A549 (cell line): ENCODE measurements around the gene NSMCE1. TPM values are rescaled to one million over a fixed set of nuclear protein-coding genes. Genes with fewer than 3 reads are reported as not detected.

Experiments used
- ATAC-seq, 2 experiments: fragments of 200-7000 bp in 1 of 2; fragments of >200 bp in 1 of 2; cut with Nextera tagmentation in 1 of 2; cut with Tn5 transposase in 1 of 2; 3 replicates each; pipeline versions ENCODE4 v1.8.0 to v1.9.1; 2018 to 2020; ENCODE audit warnings: mild to moderate bottlenecking in 1 of 2, moderate library complexity in 1 of 2
- CTCF ChIA-PET: fragments of 300-600 bp; sonication (Branson Sonifier 250); formaldehyde crosslinking; extraction: SDS; loops from one replicate; lab custom pipeline; 2021; ENCODE audit warnings: antibody characterized with exemption, inconsistent platforms; lab: Yijun Ruan, JAX
- POLR2A ChIA-PET: fragments of 350-600 bp; formaldehyde crosslinking; extraction: SDS; loops from one replicate; lab custom pipeline; 2021; ENCODE audit warnings: antibody characterized with exemption, inconsistent platforms; lab: Yijun Ruan, JAX
- DNase-seq, 2 experiments: peaks; one replicate each; pipeline versions ENCODE4 v3.0.0 to v3.0.0-alpha.2; 2011 to 2016; ENCODE audit warnings: low read depth in 1 of 2, low spot score in 1 of 2
- FAIRE-seq: peaks from 2 replicates; lab custom pipeline; 2011; peaks lifted over from hg19 to GRCh38; lab: Jason Lieb, UNC
- H3K27ac ChIP-seq, 2 experiments: fragments of >200 bp; sonication (Bioruptor Twin); formaldehyde crosslinking; 3 replicates each; pipeline ENCODE4 v1.5.1; 2016 to 2017
- H3K4me1 ChIP-seq: fragments of >200 bp; sonication (Bioruptor Twin); formaldehyde crosslinking; 3 replicates; pipeline ENCODE4 v1.6.1; 2016
- H3K4me2 ChIP-seq: fragments of >200 bp; sonication (Bioruptor Twin); formaldehyde crosslinking; 3 replicates; pipeline ENCODE4 v1.6.1; 2016
- H3K4me3 ChIP-seq: fragments of >200 bp; sonication (Bioruptor Twin); formaldehyde crosslinking; 3 replicates; pipeline ENCODE4 v1.5.1; 2016
- H3K9me3 ChIP-seq: fragments of >200 bp; sonication (Bioruptor Twin); formaldehyde crosslinking; 3 replicates; pipeline ENCODE4 v1.6.1; 2016
- BCL3 ChIP-seq: fragments of >200 bp; sonication (Bioruptor Twin); formaldehyde crosslinking; IDR thresholded peaks from 3 replicates; pipeline ENCODE4 v1.6.1; 2016
- BHLHE40 ChIP-seq: IDR thresholded peaks from 2 replicates; pipeline ENCODE4 v1.6.1; 2012; ENCODE audit warnings: low read depth, low read length, inconsistent platforms
- CHD4 ChIP-seq: fragments of 200-600 bp; sonication (generic); IDR thresholded peaks from 2 replicates; pipeline ENCODE4 v1.6.1; 2016; ENCODE audit warnings: antibody characterized with exemption, mild to moderate bottlenecking, borderline replicate concordance
- E2F6 ChIP-seq: IDR thresholded peaks from 2 replicates; pipeline ENCODE4 v1.6.1; 2012; ENCODE audit warnings: low read depth, borderline replicate concordance
- EHMT2 ChIP-seq: fragments of 200-600 bp; sonication (generic); IDR thresholded peaks from 2 replicates; pipeline ENCODE4 v1.6.1; 2016; ENCODE audit warnings: antibody characterized with exemption, low read depth, mild to moderate bottlenecking, moderate library complexity
- ELK1 ChIP-seq: fragments of 150-350 bp; IDR thresholded peaks from 2 replicates; pipeline ENCODE4 v1.6.1; 2014; ENCODE audit warnings: low read depth, mild to moderate bottlenecking, low read length
- HES2 ChIP-seq: fragments of >200 bp; sonication (Bioruptor Twin); formaldehyde crosslinking; IDR thresholded peaks from 2 replicates; pipeline ENCODE4 v1.6.1; 2016
- HEYL ChIP-seq: fragments of 250-450 bp; sonication (Bioruptor Pico); IDR thresholded peaks from 2 replicates; pipeline ENCODE4 v1.8.0; 2021; ENCODE audit warnings: mild to moderate bottlenecking, moderate library complexity
- HOXB13 ChIP-seq: fragments of 250-450 bp; sonication (Bioruptor Pico); IDR thresholded peaks from 2 replicates; pipeline ENCODE4 v1.5.0; 2020; ENCODE audit warnings: low read depth, mild to moderate bottlenecking, moderate library complexity
- HOXB5 ChIP-seq: fragments of 250-450 bp; sonication (Bioruptor Pico); IDR thresholded peaks from 2 replicates; pipeline ENCODE4 v1.5.0; 2020; ENCODE audit warnings: mild to moderate bottlenecking, moderate library complexity
- JUNB ChIP-seq: fragments of >200 bp; sonication (Bioruptor Twin); formaldehyde crosslinking; IDR thresholded peaks from 2 replicates; pipeline ENCODE4 v1.6.1; 2016
- KDM1A ChIP-seq: fragments of 200-600 bp; sonication (generic); IDR thresholded peaks from 2 replicates; pipeline ENCODE4 v1.6.1; 2016; ENCODE audit warnings: low read depth, mild to moderate bottlenecking
- MAX ChIP-seq: IDR thresholded peaks from 2 replicates; pipeline ENCODE4 v1.6.1; 2012
- MAZ ChIP-seq: fragments of 150-350 bp; IDR thresholded peaks from 2 replicates; pipeline ENCODE4 v1.6.1; 2014; ENCODE audit warnings: antibody characterized with exemption, low read depth, low read length, borderline replicate concordance
- NPAS2 ChIP-seq: fragments of 250-450 bp; sonication (Bioruptor Pico); IDR thresholded peaks from 2 replicates; pipeline ENCODE4 v1.8.0; 2022; ENCODE audit warnings: mild to moderate bottlenecking, moderate library complexity, borderline replicate concordance
- PBX3 ChIP-seq: IDR thresholded peaks from 2 replicates; pipeline ENCODE4 v1.6.1; 2012
- PHF8 ChIP-seq: fragments of 200-600 bp; sonication (generic); IDR thresholded peaks from 2 replicates; pipeline ENCODE4 v1.6.1; 2016; ENCODE audit warnings: low read depth, mild to moderate bottlenecking, antibody characterized with exemption, moderate library complexity, borderline replicate concordance
- POLR2A ChIP-seq: IDR thresholded peaks from 2 replicates; pipeline ENCODE4 v1.6.1; 2012; ENCODE audit warnings: mild to moderate bottlenecking, low read length
- RCOR1 ChIP-seq: fragments of 150-350 bp; IDR thresholded peaks from 2 replicates; pipeline ENCODE4 v1.6.1; 2014; ENCODE audit warnings: antibody characterized with exemption, low read length, low read depth
- REST ChIP-seq: fragments of 200-600 bp; sonication (generic); IDR thresholded peaks from 2 replicates; pipeline ENCODE4 v1.6.1; 2016; ENCODE audit warnings: antibody characterized with exemption, mild to moderate bottlenecking, moderate library complexity
- SMC3 ChIP-seq: fragments of >200 bp; sonication (Bioruptor Twin); formaldehyde crosslinking; IDR thresholded peaks from 3 replicates; pipeline ENCODE4 v1.6.1; 2018; ENCODE audit warnings: inconsistent platforms
- SREBF2 ChIP-seq: fragments of 450-650 bp; IDR thresholded peaks from 2 replicates; pipeline ENCODE4 v1.6.1; 2014; ENCODE audit warnings: mild to moderate bottlenecking, moderate library complexity
- TFCP2L1 ChIP-seq: fragments of 250-450 bp; sonication (Bioruptor Pico); IDR thresholded peaks from 2 replicates; pipeline ENCODE4 v1.5.0; 2021; ENCODE audit warnings: mild to moderate bottlenecking
- TP53 ChIP-seq: fragments of 250-450 bp; sonication (Bioruptor Pico); IDR thresholded peaks from 2 replicates; pipeline ENCODE4 v1.5.0; 2021; ENCODE audit warnings: mild to moderate bottlenecking, moderate library complexity
- ZSCAN20 ChIP-seq: fragments of 250-450 bp; sonication (Bioruptor Pico); IDR thresholded peaks from 2 replicates; pipeline ENCODE4 v1.8.0; 2022; ENCODE audit warnings: mild to moderate bottlenecking, moderate library complexity
- WGBS: methylation state at CpG from one replicate; pipeline ENCODE4 v1.1.6; 2017; ENCODE audit errors: missing lambda C conversion rate; 5-methylcytosine and 5-hydroxymethylcytosine counted together
- polyA plus RNA-seq, 4 experiments: library from polyadenylated mRNA; depleted of rRNA in 3 of 4; stranded (reverse); fragments of >200 nt; fragmentation: RNase III in 1 of 4; extraction: RNeasy Plus Mini Kit Qiagen cat#74134 plus additional on column Dnase treatment in 1 of 4; gene quantifications; 2 replicates in 3 of 4; 3 replicates in 1 of 4; pipeline ENCODE4 v1.2.3, GENCODE V29; 2011 to 2017

The NSMCE1 gene
- polyA plus RNA-seq, 2 of the 4 experiments (the other 2 are of a cell fraction), result 32.0 to 59.9 TPM

GRCh38 chr16:27224741-27225300 lies 43.8 kb downstream of the NSMCE1 start (continued):
- no peak for TF ChIP-seq RCOR1
- TF ChIP-seq TFCP2L1 (CRISPR knock-in tag), result no peak

GRCh38 chr16:27224271-27224737 lies 44.3 kb downstream of the NSMCE1 start:
- ATAC-seq, result no peak; a peak in 1 of 6 replicates
- TF ChIP-seq HOXB13 (CRISPR knock-in tag) (no peak), HOXB5 (CRISPR knock-in tag) (no peak), ZSCAN20 (CRISPR knock-in tag) (no peak), POLR2A (no peak), PBX3 (no peak), TP53 (no peak), BCL3 (no peak), MAX (no peak), MAZ (no peak)
- Histone ChIP-seq H3K4me1 (peaks cover 6% of the 10 kb centered on the region; the same call in 2 of the 3 replicates), H3K4me2 (no peak overlapping the region), H3K4me3 (no peak overlapping the region), H3K27ac (no peak overlapping the region), H3K9me3 (no peaks in the 10 kb centered on the region)
- FAIRE-seq, result no peak
- CTCF ChIA-PET, result interaction anchor here (1.3 to 7.4 kb wide), 7 partner anchors 10 to 234 kb away, joined by 3 to 72 read pairs (median 5); no protein-coding TSS in a partner anchor
- 92% methylated on average over 13 of the region's 14 CpGs for WGBS
- no peak for DNase-seq
- POLR2A ChIA-PET, result no interaction called here

GRCh38 chr16:27223701-27224100 lies 44.9 kb downstream of the NSMCE1 start:
- H3K4me2 ChIP-seq, result no peak overlapping the region
- WGBS, result 70% methylated on average over 5 of the region's 6 CpGs
- no peak overlapping the region for H3K4me3 ChIP-seq
- DNase-seq (no peak), ATAC-seq (no peak), FAIRE-seq (no peak)
- no peaks in the 10 kb centered on the region for H3K9me3 ChIP-seq
- POLR2A ChIA-PET, result no interaction called here
- CTCF ChIA-PET, result interaction anchor here (1.4 to 7.4 kb wide), 5 partner anchors 11 to 150 kb away, joined by 3 to 72 read pairs (median 7); no protein-coding TSS in a partner anchor
- no peak overlapping the region for H3K27ac ChIP-seq
- TF ChIP-seq CHD4 (no peak), HES2 (no peak), SREBF2 (no peak), REST (no peak), NPAS2 (CRISPR knock-in tag) (no peak), ELK1 (no peak), JUNB (no peak), E2F6 (no peak), BHLHE40 (no peak), HEYL (CRISPR knock-in tag) (no peak), KDM1A (no peak), PHF8 (no peak), TFCP2L1 (CRISPR knock-in tag) (no peak), ZSCAN20 (CRISPR knock-in tag) (no peak), SMC3 (no peak), EHMT2 (no peak)
- TF ChIP-seq, all 56 proteins: peak for 0
- H3K4me1 ChIP-seq, result peaks cover 6% of the 10 kb centered on the region; the same call in 2 of the 3 replicates
